ENCODE measurements around the gene CYB5B. TPM values are rescaled to one million over a fixed set of nuclear protein-coding genes. Genes with fewer than 3 reads are reported as not detected.

CYB5B gene
- total RNA-seq, 1 donor: 23.4 TPM

GRCh38 chr16:69500496-69500895 lies 76.1 kb downstream of the CYB5B start:
- H3K9me3 ChIP-seq (ENCODE audit: low read depth, low read length): no peaks in the 10 kb centered on the region
- no peak overlapping the region for H3K4me3 ChIP-seq (ENCODE audit: low read length)
- H3K4me1 ChIP-seq (ENCODE audit: insufficient read depth, low read length): peaks cover 11% of the 10 kb centered on the region
- H3K27me3 ChIP-seq (ENCODE audit: insufficient read depth, low read length): no peaks in the 10 kb centered on the region

DNA sequence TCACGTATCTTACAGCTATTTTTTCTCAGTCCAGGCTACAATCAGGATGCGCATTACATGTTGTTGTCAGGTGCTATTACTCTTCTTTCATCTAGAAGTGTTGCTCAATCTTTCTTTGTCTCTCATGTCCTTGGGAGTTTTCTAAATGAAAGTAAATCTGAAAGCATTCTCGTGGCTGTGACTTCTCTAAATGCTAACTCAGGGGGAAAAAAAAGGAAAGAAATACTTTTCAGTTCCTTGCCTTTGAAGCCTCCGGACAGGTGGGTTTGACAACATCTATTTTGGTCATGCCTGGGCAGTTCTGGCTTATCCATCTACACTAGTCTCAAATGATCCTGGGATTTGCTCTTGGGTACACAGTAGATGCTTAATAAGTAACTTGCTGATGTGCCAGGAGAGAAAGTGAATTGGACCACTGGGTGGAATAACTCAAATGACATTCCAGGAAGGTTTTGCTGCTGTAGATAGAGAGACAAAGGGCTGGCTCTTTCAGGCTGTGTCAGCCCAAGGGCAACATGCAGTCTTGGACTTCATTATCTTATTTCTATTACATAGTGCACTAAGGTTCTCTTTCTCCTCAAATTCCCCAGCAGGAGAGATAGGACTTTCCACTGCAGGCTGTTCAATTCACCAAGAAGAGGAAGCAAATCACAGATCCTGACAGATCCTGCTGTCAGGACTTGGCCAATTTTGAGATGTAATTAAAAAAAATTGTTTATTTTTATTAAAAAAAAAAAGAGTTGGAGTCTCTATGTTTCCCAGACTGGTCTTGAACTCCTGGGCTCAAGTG lies 77.7 kb downstream of the CYB5B start:
- Histone ChIP-seq H3K27me3 (ENCODE audit: insufficient read depth, low read length) (no peaks in the 10 kb centered on the region), H3K4me1 (ENCODE audit: insufficient read depth, low read length) (peaks cover 11% of the 10 kb centered on the region), H3K4me3 (ENCODE audit: low read length) (no peak overlapping the region), H3K9me3 (ENCODE audit: low read depth, low read length) (no peaks in the 10 kb centered on the region)

DNA sequence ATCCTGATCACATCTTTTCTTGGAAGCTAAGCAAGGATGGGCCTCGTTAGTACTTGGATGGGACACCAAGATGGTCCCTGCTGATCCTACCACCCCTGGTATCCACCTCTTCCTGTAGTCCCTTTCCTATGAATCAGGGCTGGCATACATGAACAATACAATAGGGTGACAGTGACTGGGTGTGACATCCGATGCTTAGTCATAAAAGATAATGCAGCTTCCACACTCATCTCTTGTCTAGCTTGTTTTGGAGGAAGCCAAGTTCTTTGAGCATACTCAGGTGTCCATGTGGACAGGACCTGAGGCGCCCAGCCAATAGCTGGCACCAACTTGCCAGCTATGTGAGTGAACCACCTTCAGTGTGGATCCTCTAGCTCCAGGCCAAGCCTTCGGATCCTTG lies 78.8 kb downstream of the CYB5B start:
- Histone ChIP-seq H3K9me3 (ENCODE audit: low read depth, low read length) (no peaks in the 10 kb centered on the region), H3K27me3 (ENCODE audit: insufficient read depth, low read length) (no peaks in the 10 kb centered on the region), H3K4me3 (ENCODE audit: low read length) (no peak overlapping the region), H3K4me1 (ENCODE audit: insufficient read depth, low read length) (peaks cover 11% of the 10 kb centered on the region)

DNA sequence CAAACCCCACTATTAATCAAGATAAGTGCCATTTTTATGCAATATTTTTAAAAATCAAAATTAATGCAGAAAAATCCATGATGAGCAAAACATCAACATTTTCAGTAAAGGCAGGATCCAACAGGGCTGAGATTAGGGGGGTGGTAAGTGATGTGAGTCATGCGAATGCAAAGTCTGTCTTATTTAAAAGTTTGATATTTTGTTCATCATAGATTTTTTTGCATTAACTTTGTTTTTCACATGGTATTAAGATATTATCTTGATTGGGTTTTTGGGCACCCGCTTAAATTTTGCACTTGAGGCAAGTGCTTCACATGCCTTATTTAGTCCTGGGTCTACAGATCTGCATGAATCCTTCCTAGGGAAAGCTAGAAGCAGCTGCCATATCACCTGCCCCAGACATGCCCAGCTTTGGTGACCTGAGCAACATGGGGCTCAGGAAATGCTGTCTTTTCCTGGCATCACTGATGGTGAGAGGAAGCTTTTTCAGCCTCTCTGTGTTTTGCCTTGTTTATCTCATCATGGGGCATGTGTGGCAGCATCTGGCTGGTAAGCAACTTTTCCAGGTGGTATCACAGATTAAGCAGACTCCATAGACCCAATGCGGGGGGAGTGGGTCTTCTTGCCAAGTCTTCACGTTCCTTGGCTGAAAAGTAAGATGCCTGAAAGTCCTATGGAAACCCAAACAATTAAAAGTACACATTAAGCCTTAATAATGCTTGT lies 83.8 kb downstream of the CYB5B start:
- no peaks in the 10 kb centered on the region for H3K9me3 ChIP-seq (ENCODE audit: low read depth, low read length)
- peaks cover 8% of the 10 kb centered on the region for H3K27me3 ChIP-seq (ENCODE audit: insufficient read depth, low read length)
- peaks cover 26% of the 10 kb centered on the region for H3K4me1 ChIP-seq (ENCODE audit: insufficient read depth, low read length)
- no peak overlapping the region for H3K4me3 ChIP-seq (ENCODE audit: low read length)

DNA sequence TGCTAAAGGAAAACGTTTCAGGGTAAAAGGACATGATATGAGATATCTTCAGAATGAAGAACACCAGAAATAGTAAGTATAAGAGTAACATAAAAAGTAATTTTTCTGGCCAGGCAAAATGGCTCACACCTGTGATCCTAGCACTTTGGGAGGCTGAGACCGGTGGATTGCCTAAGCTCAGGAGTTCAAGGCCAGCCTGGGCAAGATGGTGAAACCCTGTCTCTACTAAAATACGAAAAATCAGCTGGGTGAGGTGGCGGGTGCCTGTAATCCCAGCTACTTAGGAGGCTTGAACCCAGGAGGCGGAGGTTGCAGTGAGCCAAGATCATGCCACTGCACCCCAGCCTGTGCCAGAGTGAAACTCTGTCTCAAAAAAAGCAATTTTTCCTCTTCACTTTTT lies 84.7 kb downstream of the CYB5B start:
- H3K4me3 ChIP-seq (ENCODE audit: low read length): no peak overlapping the region
- peaks cover 8% of the 10 kb centered on the region for H3K27me3 ChIP-seq (ENCODE audit: insufficient read depth, low read length)
- H3K9me3 ChIP-seq (ENCODE audit: low read depth, low read length): no peaks in the 10 kb centered on the region
- H3K4me1 ChIP-seq (ENCODE audit: insufficient read depth, low read length): peaks cover 36% of the 10 kb centered on the region

GRCh38 chr16:69511651-69512050 lies 87.2 kb downstream of the CYB5B start:
- Histone ChIP-seq H3K4me3 (ENCODE audit: low read length) (no peak overlapping the region), H3K9me3 (ENCODE audit: low read depth, low read length) (no peaks in the 10 kb centered on the region), H3K4me1 (ENCODE audit: insufficient read depth, low read length) (peaks cover 49% of the 10 kb centered on the region), H3K27me3 (ENCODE audit: insufficient read depth, low read length) (peaks cover 8% of the 10 kb centered on the region)

DNA sequence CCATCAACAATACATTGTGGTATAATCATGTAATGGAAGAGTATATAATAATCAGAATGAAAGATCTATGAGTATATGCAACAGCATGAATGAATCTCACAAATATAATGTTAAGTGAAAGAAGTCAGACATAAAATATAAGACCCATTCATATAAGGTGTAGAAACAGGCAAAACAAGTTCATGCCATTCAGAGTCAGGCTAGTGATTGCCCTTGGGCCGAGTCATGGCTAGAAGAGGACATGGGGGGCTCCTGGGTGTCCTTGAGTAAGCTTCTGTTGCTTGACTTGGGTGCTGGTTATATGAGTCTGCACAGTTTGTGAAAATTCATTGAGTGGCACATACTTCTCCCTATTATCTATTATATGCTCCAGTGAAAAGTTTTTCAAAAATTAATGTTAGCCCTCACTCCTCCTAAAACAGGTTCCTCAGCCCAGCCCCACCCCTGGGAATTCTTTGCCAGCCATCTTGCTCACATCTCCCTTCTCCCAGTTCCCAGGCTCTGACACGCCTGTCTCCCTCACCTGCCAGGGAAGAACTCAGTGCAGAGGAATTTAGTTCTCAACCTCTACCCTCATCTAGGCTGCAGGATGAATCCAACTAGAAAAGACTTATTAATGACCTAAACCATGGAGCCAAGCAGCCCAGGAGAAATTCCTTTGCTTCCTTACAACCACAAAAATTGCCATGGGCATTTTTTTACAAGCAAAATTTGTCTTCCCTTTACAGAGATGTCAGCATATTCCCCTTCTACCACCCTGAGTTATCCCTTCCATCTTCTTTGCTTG lies 89.0 kb downstream of the CYB5B start:
- no peaks in the 10 kb centered on the region for H3K9me3 ChIP-seq (ENCODE audit: low read depth, low read length)
- H3K27me3 ChIP-seq (ENCODE audit: insufficient read depth, low read length): peaks cover 7% of the 10 kb centered on the region
- H3K4me3 ChIP-seq (ENCODE audit: low read length): no peak overlapping the region
- peaks cover 49% of the 10 kb centered on the region for H3K4me1 ChIP-seq (ENCODE audit: insufficient read depth, low read length)

DNA sequence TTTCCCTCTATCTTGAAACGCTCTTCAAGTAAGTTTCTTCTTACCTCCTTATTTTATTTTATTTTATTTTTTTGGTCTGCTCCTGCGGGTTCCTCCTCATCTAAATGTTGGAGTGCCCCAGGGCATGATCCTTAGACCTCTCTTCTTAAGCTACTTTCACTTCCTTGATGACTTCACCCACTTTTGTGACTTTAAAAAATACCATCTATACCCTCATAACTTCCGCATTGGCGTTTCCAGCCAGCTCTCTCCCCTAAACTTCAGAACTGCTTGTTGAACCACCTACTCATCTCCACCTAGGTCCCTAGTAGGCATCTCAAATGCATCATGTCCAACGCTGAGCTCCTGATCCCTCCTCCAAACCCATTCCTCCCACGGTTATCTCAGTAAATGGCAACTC lies 89.9 kb downstream of the CYB5B start:
- Histone ChIP-seq H3K9me3 (ENCODE audit: low read depth, low read length) (no peaks in the 10 kb centered on the region), H3K27me3 (ENCODE audit: insufficient read depth, low read length) (no peaks in the 10 kb centered on the region), H3K4me1 (ENCODE audit: insufficient read depth, low read length) (peaks cover 49% of the 10 kb centered on the region), H3K4me3 (ENCODE audit: low read length) (no peak overlapping the region)

Other genes starting within 250 kb of the CYB5B start
- 4.4 TPM for gene SNTB2, start 237.5 kb upstream of the CYB5B start, total RNA-seq
- gene VPS4A, start 113.3 kb upstream of the CYB5B start, total RNA-seq: 35.5 TPM
- gene PDF, start 94.0 kb upstream of the CYB5B start, total RNA-seq: 2.9 TPM
- gene COG8, start 85.1 kb upstream of the CYB5B start, total RNA-seq: 15.3 TPM
- 22.5 TPM for gene NIP7, start 84.8 kb upstream of the CYB5B start, total RNA-seq
- 1.0 TPM for gene TMED6, start 72.8 kb upstream of the CYB5B start, total RNA-seq
- 24.6 TPM for gene TERF2, start 38.6 kb upstream of the CYB5B start, total RNA-seq
- 43.0 TPM for gene NFAT5, start 141.3 kb downstream of the CYB5B start, total RNA-seq

All from mononuclear cell (primary cell).